HAP-1 (cell line): Measurements from ENCODE around the gene RALGAPA2.

ENCODE experiments used
- DNase-seq, 2 experiments: peaks; one replicate each; pipeline ENCODE4 v3.0.0-alpha.2; 2016 to 2020; ENCODE audit warnings: low spot score in 2 of 2
- H3K27me3 ChIP-seq: fragments of 250-450 bp; sonication (Bioruptor Pico); 2 replicates; pipeline ENCODE4 v1.5.1; 2020; ENCODE audit warnings: low read depth, mild to moderate bottlenecking, moderate library complexity
- H3K36me3 ChIP-seq: fragments of 250-450 bp; sonication (Bioruptor Pico); replicated peaks from 2 replicates; pipeline ENCODE4 v1.5.1; 2020; ENCODE audit warnings: mild to moderate bottlenecking
- H3K4me1 ChIP-seq: fragments of 250-450 bp; sonication (Bioruptor Pico); 2 replicates; pipeline ENCODE4 v1.5.1; 2020; ENCODE audit warnings: mild to moderate bottlenecking
- H3K4me3 ChIP-seq: fragments of 250-450 bp; sonication (Bioruptor Pico); 2 replicates; pipeline ENCODE4 v1.5.1; 2020; ENCODE audit warnings: mild to moderate bottlenecking, moderate library complexity
- H3K9me3 ChIP-seq: fragments of 250-450 bp; sonication (Bioruptor Pico); 2 replicates; pipeline ENCODE4 v1.5.1; 2020; ENCODE audit warnings: mild to moderate bottlenecking, moderate library complexity
- in situ Hi-C: fragments of 300-500 bp; cut with MboI; formaldehyde crosslinking; loops from 3 replicates; pipeline ENCODE4 v1.14.3; 2020; ENCODE audit warnings: low sequenced_read_pairs, inconsistent platforms, mixed read lengths

RALGAPA2 gene

DNA sequence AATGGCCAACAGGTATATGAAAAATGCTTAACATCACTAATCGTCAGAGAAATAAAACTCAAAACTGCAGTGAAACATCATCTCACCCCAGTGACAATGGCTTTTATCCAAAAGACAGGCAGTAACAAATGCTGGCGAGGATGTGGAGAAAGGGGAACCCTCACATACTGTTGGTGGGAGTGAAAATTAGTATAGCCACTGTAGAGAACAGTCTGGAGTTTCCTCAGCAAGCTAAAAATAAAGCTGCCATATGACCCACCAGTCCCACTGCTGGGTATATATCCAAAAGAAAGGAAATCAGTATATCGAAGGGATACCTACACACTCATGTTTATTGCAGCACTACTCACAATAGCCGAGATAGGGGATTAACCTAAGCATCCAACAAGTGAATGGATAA lies 368.0 kb downstream of the RALGAPA2 start:
- no peaks in the 10 kb centered on the region for H3K27me3 ChIP-seq
- in situ Hi-C loops: no loop called here
- no peaks in the 10 kb centered on the region for H3K9me3 ChIP-seq
- no peaks in the 10 kb centered on the region for H3K36me3 ChIP-seq
- no peaks in the 10 kb centered on the region for H3K4me1 ChIP-seq
- no peak overlapping the region for H3K4me3 ChIP-seq
- no peak for DNase-seq

DNA sequence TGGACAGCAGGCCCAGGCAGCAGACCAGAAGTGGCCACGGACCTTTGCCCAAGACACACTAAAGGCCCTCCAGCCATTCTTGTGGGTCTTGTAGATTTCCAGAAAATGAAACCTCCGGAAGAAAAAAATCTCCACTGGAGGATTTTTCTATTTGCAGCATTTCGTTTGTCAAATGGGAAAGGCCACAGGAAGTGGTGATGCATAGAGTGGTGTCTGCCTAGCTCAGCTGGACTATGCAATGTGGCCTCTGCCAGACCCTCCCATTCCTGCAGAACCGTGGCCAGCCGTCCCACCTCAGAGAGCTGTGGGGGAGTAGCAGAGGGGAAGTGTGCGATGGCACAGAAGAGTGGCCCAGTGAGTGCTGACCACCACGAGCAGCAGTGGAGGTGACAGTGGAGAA lies 368.5 kb downstream of the RALGAPA2 start:
- Histone ChIP-seq H3K4me3 (no peak overlapping the region), H3K9me3 (no peaks in the 10 kb centered on the region), H3K4me1 (no peaks in the 10 kb centered on the region), H3K36me3 (no peaks in the 10 kb centered on the region), H3K27me3 (no peaks in the 10 kb centered on the region)
- in situ Hi-C loops: no loop called here
- DNase-seq: no peak
